ENCODE results near the gene FAM200A. TPM values are rescaled to one million over a fixed set of nuclear protein-coding genes. Genes with fewer than 3 reads are reported as not detected.
A peak's percentile ranks its signal among the peaks of the same experiment; 100 is the strongest.

Gene FAM200A
- polyA plus RNA-seq, 1 donor (not counting 4 experiments of a cell fraction or from before 2014, with no cell fraction given) = 7.6 TPM

DNA sequence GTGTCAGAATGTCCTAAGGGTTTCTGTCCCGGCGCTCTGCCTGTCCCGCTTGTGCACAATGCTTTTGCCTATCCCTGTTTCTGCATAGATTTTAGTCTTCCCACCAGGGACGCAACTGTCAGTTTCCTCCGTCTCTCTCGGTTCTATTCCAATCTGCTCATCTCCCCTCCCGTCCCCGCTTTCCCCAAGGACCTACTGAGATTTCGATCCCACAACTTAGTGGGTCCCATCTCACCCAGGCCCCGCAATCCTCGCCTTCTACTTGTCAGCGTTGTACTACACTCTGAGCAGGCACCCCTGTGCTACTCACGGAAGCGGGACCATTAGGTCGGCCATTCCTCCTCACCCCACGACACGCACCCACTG, 6.0 kb upstream of the FAM200A start:
- no peak for TF ChIP-seq EZH2 (IDR thresholded peaks at IDR 0.05; ENCODE audit: low read length)
- TF ChIP-seq, protein P1, sequence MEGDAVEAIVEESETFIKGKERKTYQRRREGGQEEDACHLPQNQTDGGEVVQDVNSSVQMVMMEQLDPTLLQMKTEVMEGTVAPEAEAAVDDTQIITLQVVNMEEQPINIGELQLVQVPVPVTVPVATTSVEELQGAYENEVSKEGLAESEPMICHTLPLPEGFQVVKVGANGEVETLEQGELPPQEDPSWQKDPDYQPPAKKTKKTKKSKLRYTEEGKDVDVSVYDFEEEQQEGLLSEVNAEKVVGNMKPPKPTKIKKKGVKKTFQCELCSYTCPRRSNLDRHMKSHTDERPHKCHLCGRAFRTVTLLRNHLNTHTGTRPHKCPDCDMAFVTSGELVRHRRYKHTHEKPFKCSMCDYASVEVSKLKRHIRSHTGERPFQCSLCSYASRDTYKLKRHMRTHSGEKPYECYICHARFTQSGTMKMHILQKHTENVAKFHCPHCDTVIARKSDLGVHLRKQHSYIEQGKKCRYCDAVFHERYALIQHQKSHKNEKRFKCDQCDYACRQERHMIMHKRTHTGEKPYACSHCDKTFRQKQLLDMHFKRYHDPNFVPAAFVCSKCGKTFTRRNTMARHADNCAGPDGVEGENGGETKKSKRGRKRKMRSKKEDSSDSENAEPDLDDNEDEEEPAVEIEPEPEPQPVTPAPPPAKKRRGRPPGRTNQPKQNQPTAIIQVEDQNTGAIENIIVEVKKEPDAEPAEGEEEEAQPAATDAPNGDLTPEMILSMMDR (optimal IDR thresholded peaks at IDR 0.05 in 1 of 3, IDR thresholded peaks at IDR 0.05 in 1 of 3, conservative IDR thresholded peaks at IDR 0.05 in 1 of 3; ENCODE audit: extremely low read depth in 1 of 3, insufficient read depth in 2 of 3, low read length in 3 of 3) = no peak
- peak overlapping the region; percentile 92 for H3K27ac ChIP-seq (ENCODE audit: control insufficient read depth, insufficient read depth, low read length)
- peaks cover 34% of the 10 kb centered on the region for H3K79me2 ChIP-seq (ENCODE audit: control insufficient read depth, insufficient read depth, low read length)
- H3K9ac ChIP-seq (ENCODE audit: control insufficient read depth, extremely low read depth, insufficient read depth, low read length) = peak overlapping the region; percentile 98
- H3K4me1 ChIP-seq (ENCODE audit: control insufficient read depth, extremely low read depth, insufficient read depth, low read length) = peaks cover 42% of the 10 kb centered on the region
- no peaks in the 10 kb centered on the region for H3K9me3 ChIP-seq (ENCODE audit: control insufficient read depth, low read depth, low read length)
- H2AFZ ChIP-seq (ENCODE audit: control insufficient read depth, low read length) = peak overlapping the region; percentile 94
- peak overlapping the region; percentile 93 for H3K4me2 ChIP-seq (ENCODE audit: control insufficient read depth, extremely low read depth, insufficient read depth, low read depth, low read length)
- H4K20me1 ChIP-seq (ENCODE audit: control insufficient read depth, extremely low read depth, insufficient read depth, low read length) = no peaks in the 10 kb centered on the region
- no peak for DNase-seq (ENCODE audit: low read depth, low spot score)
- FAIRE-seq = no peak
- H3K36me3 ChIP-seq (ENCODE audit: control insufficient read depth in 2 of 2, extremely low read depth in 1 of 2, insufficient read depth in 2 of 2, low read length in 2 of 2) = peaks cover 4 to 31% of the 10 kb centered on the region in 2 experiments
- H3K4me3 ChIP-seq (ENCODE audit: control insufficient read depth in 2 of 3, extremely low read depth in 1 of 3, insufficient read depth in 2 of 3, low read depth in 1 of 3, low read length in 3 of 3) = peak overlapping the region; percentile 89 to 92 (median 91)
- H3K27me3 ChIP-seq (ENCODE audit: control insufficient read depth, extremely low read depth, insufficient read depth, low read length) = no peaks in the 10 kb centered on the region
- H3K9me1 ChIP-seq (ENCODE audit: control insufficient read depth, extremely low read depth, insufficient read depth, low read length) = no peaks in the 10 kb centered on the region
- dilution Hi-C loops (cut with MboI; ENCODE audit: extremely low pct_ligation_motif_present, low sequenced_read_pairs) = no loop called here

GRCh38 chr7:99557196-99557607, 5.3 kb upstream of the FAM200A start:
- peaks cover 39% of the 10 kb centered on the region for H3K4me1 ChIP-seq (ENCODE audit: control insufficient read depth, extremely low read depth, insufficient read depth, low read length)
- H3K79me2 ChIP-seq (ENCODE audit: control insufficient read depth, insufficient read depth, low read length) = peaks cover 34% of the 10 kb centered on the region
- H3K9ac ChIP-seq (ENCODE audit: control insufficient read depth, extremely low read depth, insufficient read depth, low read length) = peak overlapping the region; percentile 98
- no peaks in the 10 kb centered on the region for H3K9me1 ChIP-seq (ENCODE audit: control insufficient read depth, extremely low read depth, insufficient read depth, low read length)
- no peaks in the 10 kb centered on the region for H3K27me3 ChIP-seq (ENCODE audit: control insufficient read depth, extremely low read depth, insufficient read depth, low read length)
- peak overlapping the region; percentile 89 to 92 (median 91) for H3K4me3 ChIP-seq (ENCODE audit: control insufficient read depth in 2 of 3, extremely low read depth in 1 of 3, insufficient read depth in 2 of 3, low read depth in 1 of 3, low read length in 3 of 3)
- peaks cover 4 to 30% of the 10 kb centered on the region in 2 experiments for H3K36me3 ChIP-seq (ENCODE audit: control insufficient read depth in 2 of 2, extremely low read depth in 1 of 2, insufficient read depth in 2 of 2, low read length in 2 of 2)
- dilution Hi-C loops (cut with MboI; ENCODE audit: extremely low pct_ligation_motif_present, low sequenced_read_pairs) = no loop called here
- H4K20me1 ChIP-seq (ENCODE audit: control insufficient read depth, extremely low read depth, insufficient read depth, low read length) = no peaks in the 10 kb centered on the region
- H3K9me3 ChIP-seq (ENCODE audit: control insufficient read depth, low read depth, low read length) = no peaks in the 10 kb centered on the region
- no peak for FAIRE-seq
- H2AFZ ChIP-seq (ENCODE audit: control insufficient read depth, low read length) = no peak overlapping the region
- TF ChIP-seq EZH2 (IDR thresholded peaks at IDR 0.05; ENCODE audit: low read length) = no peak
- TF ChIP-seq, protein P1 (optimal IDR thresholded peaks at IDR 0.05 in 1 of 3, IDR thresholded peaks at IDR 0.05 in 1 of 3, conservative IDR thresholded peaks at IDR 0.05 in 1 of 3; ENCODE audit: extremely low read depth in 1 of 3, insufficient read depth in 2 of 3, low read length in 3 of 3) = no peak
- H3K27ac ChIP-seq (ENCODE audit: control insufficient read depth, insufficient read depth, low read length) = peak overlapping the region; percentile 92
- peak overlapping the region; percentile 93 for H3K4me2 ChIP-seq (ENCODE audit: control insufficient read depth, extremely low read depth, insufficient read depth, low read depth, low read length)
- no peak for DNase-seq (ENCODE audit: low read depth, low spot score)
